Osteocyte (in vitro differentiated cells): Measurements from ENCODE around the gene ABCF2. TPM values are rescaled to one million over a fixed set of nuclear protein-coding genes. Genes with fewer than 3 reads are reported as not detected.

Experiments used
- DNase-seq: peaks from one replicate; pipeline ENCODE4 v3.0.0; 2021; ENCODE audit warnings: mixed read lengths; ENCODE audit not compliant: unreplicated experiment; ENCODE audit errors: extremely low spot score
- H3K27ac Mint-ChIP-seq: one replicate; pipeline ENCODE4 v1.8.0; 2021; ENCODE audit warnings: mild to moderate bottlenecking, mixed read lengths; ENCODE audit not compliant: unreplicated experiment
- H3K27me3 Mint-ChIP-seq: one replicate; pipeline ENCODE4 v1.8.0; 2021; ENCODE audit warnings: mixed read lengths; ENCODE audit not compliant: unreplicated experiment
- H3K36me3 Mint-ChIP-seq: one replicate; pipeline ENCODE4 v1.8.0; 2021; ENCODE audit warnings: mixed read lengths; ENCODE audit not compliant: unreplicated experiment
- H3K4me1 Mint-ChIP-seq: one replicate; pipeline ENCODE4 v1.8.0; 2021; ENCODE audit warnings: mixed read lengths; ENCODE audit not compliant: unreplicated experiment
- H3K4me3 Mint-ChIP-seq: one replicate; pipeline ENCODE4 v1.8.0; 2021; ENCODE audit warnings: mild to moderate bottlenecking, moderate library complexity, mixed read lengths; ENCODE audit not compliant: unreplicated experiment
- H3K9me3 Mint-ChIP-seq: one replicate; pipeline ENCODE4 v1.8.0; 2021; ENCODE audit warnings: mixed read lengths; ENCODE audit not compliant: unreplicated experiment
- CTCF ChIP-seq: fragments of 200-600 bp; sonication (generic); IDR thresholded peaks from 2 replicates; pipeline ENCODE4 v1.5.0; 2021; ENCODE audit warnings: antibody characterized with exemption, mild to moderate bottlenecking, moderate library complexity
- total RNA-seq: library from RNA; stranded (reverse); gene quantifications from 2 replicates; pipeline ENCODE4 v1.2.1, GENCODE V29; 2021

The ABCF2 gene
- total RNA-seq, 1 donor from 2014 or later: 43.9 TPM

- H3K27me3 Mint-ChIP-seq: peaks cover 26% of the 10 kb centered on the region
- DNase-seq: no peak
- H3K9me3 Mint-ChIP-seq: no peaks in the 10 kb centered on the region
- no peak overlapping the region for H3K4me3 Mint-ChIP-seq
- peaks cover 13% of the 10 kb centered on the region for H3K36me3 Mint-ChIP-seq
- H3K27ac Mint-ChIP-seq: no peak overlapping the region
- H3K4me1 Mint-ChIP-seq: peaks cover 9% of the 10 kb centered on the region
- TF ChIP-seq CTCF: no peak
Observed at GRCh38 chr7:151257990-151258389, 31.0 kb upstream of the ABCF2 start.

DNA sequence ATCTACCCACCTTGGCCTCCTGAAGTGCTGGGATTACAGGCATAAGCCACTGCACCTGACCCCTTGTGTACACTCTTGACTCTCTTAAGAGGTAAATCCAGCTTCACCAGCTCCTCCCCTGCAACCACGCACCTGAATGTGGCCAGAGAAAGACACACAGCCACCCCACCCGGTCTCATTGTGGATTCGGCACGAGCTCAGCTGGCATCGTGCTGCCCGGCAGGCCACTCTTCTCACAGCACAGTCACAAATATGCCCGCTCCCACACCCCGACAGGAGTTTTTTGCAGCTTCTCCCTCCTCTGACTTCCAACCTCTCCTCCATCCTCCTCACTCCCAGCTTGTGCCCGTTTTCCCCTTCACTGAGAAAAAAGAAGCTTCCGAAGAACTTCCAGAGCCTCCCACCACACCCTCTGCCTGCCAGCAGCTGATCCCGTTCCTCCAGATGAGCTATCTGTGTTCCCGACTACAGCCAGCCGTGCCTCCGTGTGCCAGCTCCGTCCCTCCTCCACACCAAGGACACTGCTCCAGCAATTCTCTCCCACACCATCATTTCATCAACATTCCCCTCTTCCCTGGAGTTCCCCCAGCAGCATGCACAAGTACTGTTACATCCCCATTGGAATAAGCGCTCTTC is 29.5 kb upstream of the ABCF2 start:
- no peaks in the 10 kb centered on the region for H3K9me3 Mint-ChIP-seq
- H3K4me3 Mint-ChIP-seq: no peak overlapping the region
- no peak for DNase-seq
- peaks cover 13% of the 10 kb centered on the region for H3K36me3 Mint-ChIP-seq
- H3K4me1 Mint-ChIP-seq: peaks cover 18% of the 10 kb centered on the region
- no peak for TF ChIP-seq CTCF
- peaks cover 23% of the 10 kb centered on the region for H3K27me3 Mint-ChIP-seq
- no peak overlapping the region for H3K27ac Mint-ChIP-seq

- Mint-ChIP-seq H3K4me3 (no peak overlapping the region), H3K4me1 (peaks cover 28% of the 10 kb centered on the region), H3K27me3 (peaks cover 20% of the 10 kb centered on the region), H3K27ac (no peak overlapping the region), H3K9me3 (no peaks in the 10 kb centered on the region), H3K36me3 (peaks cover 13% of the 10 kb centered on the region)
- TF ChIP-seq CTCF: no peak
- DNase-seq: no peak
Observed at GRCh38 chr7:151255390-151255789, 28.4 kb upstream of the ABCF2 start.

DNA sequence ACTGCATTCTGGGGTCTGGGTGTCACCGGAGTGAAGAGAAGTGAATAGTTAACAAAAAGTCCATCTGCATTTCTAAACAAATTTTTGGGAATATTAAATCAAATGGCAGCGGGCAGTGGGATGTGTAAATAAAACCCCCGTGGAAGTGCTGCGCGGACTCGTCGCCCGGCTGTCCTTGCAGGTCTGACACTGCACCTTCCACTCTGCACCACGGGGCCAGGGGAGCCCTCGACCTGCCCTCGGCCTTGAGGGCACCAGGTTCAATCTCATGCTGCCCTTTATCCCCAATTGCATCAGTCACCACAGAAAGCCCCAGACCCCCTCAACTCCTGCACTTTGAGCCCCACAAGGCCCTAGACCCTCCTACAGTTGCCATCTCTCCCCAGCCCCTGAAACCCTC is 27.8 kb upstream of the ABCF2 start:
- peaks cover 16% of the 10 kb centered on the region for H3K27me3 Mint-ChIP-seq
- DNase-seq: no peak
- no peaks in the 10 kb centered on the region for H3K9me3 Mint-ChIP-seq
- TF ChIP-seq CTCF: no peak
- H3K4me1 Mint-ChIP-seq: peaks cover 33% of the 10 kb centered on the region
- no peak overlapping the region for H3K27ac Mint-ChIP-seq
- no peak overlapping the region for H3K4me3 Mint-ChIP-seq
- peaks cover 13% of the 10 kb centered on the region for H3K36me3 Mint-ChIP-seq

- H3K27ac Mint-ChIP-seq: peak overlapping the region; percentile 34
- TF ChIP-seq CTCF: no peak
- peaks cover 38% of the 10 kb centered on the region for H3K4me1 Mint-ChIP-seq
- DNase-seq: no peak
- H3K9me3 Mint-ChIP-seq: no peaks in the 10 kb centered on the region
- peaks cover 16% of the 10 kb centered on the region for H3K27me3 Mint-ChIP-seq
- peaks cover 13% of the 10 kb centered on the region for H3K36me3 Mint-ChIP-seq
- H3K4me3 Mint-ChIP-seq: peak overlapping the region; percentile 6
Observed at GRCh38 chr7:151254316-151254715, 27.3 kb upstream of the ABCF2 start.
